Right lobe of liver (tissue), 6 donors: ENCODE results near the gene TGM2. TPM values are rescaled to one million over a fixed set of nuclear protein-coding genes. Genes with fewer than 3 reads are reported as not detected.

Source experiments
- ATAC-seq, 4 donors: fragments of 200-7000 bp; cut with Tn5 transposase; one replicate each; pipeline ENCODE4 v1.9.1; 2020; ENCODE audit warnings: mild to moderate bottlenecking in 4 of 4, moderate library complexity in 4 of 4
- DNase-seq, 3 donors: peaks; one replicate each; pipeline ENCODE4 v3.0.0-alpha.2; 2020
- H3K27ac ChIP-seq, 3 donors: fragments of 200-600 bp; one replicate each; pipeline ENCODE4 v1.8.0; 2022
- H3K27me3 ChIP-seq, 2 donors: fragments of 200-600 bp; one replicate each; pipeline ENCODE4 v1.8.0; 2022
- H3K36me3 ChIP-seq, 4 donors: fragments of 200-600 bp; sonication (generic) in 1 of 4; one replicate each; pipeline versions ENCODE4 v1.5.1 to v1.8.0; 2017 to 2022; ENCODE audit warnings: control low read depth in 1 of 4
- H3K4me1 ChIP-seq, 4 donors: fragments of 200-600 bp; sonication (generic) in 1 of 4; one replicate each; pipeline versions ENCODE4 v1.5.1 to v1.8.0; 2017 to 2022; ENCODE audit warnings: control low read depth in 1 of 4
- H3K4me3 ChIP-seq, 3 donors: fragments of 200-600 bp; one replicate each; pipeline ENCODE4 v1.8.0; 2022
- H3K9me3 ChIP-seq, 4 donors: fragments of 200-600 bp; sonication (generic) in 1 of 4; one replicate each; pipeline versions ENCODE4 v1.5.1 to v1.8.0; 2017 to 2022; ENCODE audit warnings: control low read depth in 1 of 4
- POLR2A ChIP-seq: fragments of 450-650 bp; IDR thresholded peaks from one replicate; pipeline ENCODE4 v1.6.1; 2017; ENCODE audit warnings: antibody characterized with exemption, mild to moderate bottlenecking
- WGBS: methylation state at CpG from one replicate; pipeline ENCODE4 v1.1.6; 2018; ENCODE audit warnings: low coverage, low lambda C conversion rate; ENCODE audit not compliant: insufficient coverage; ENCODE audit errors: missing lambda C conversion rate; 5-methylcytosine and 5-hydroxymethylcytosine counted together
- intact Hi-C, 2 donors: fragments of 100-400 bp; cut with DNase I; formaldehyde crosslinking; loops; one replicate each; pipeline versions ENCODE4 v1.11.2 to v1.14.1; 2022
- total RNA-seq, 6 experiments: library from RNA; depleted of rRNA in 2 of 6; stranded (reverse); fragments of >200 nt in 2 of 6; fragmentation: NEBNext Ultra II Directional in 3 of 6; extraction: Animal tissue kit (Norgen Biotek cat#: 25700) in 3 of 6; gene quantifications; one replicate each; pipeline versions ENCODE4 v1.1.0 to v1.2.4, GENCODE V29; 2016 to 2023
- TF ChIP-seq, protein P1 (sequence below), 4 donors: fragments of 200-600 bp in 3 of 4; fragments of 450-650 bp in 1 of 4; IDR thresholded peaks; one replicate each; pipeline versions ENCODE4 v1.5.1 to v1.8.0; 2016 to 2022; ENCODE audit warnings: antibody characterized with exemption in 4 of 4, mild to moderate bottlenecking in 2 of 4
- donor health status: DM: no; HTN: yes; CAD: no.
- donor health status: DM: no; HTN: no; CAD: no.
- donor health status: DM: no; HTN: no; CAD: no.
- donor health status: DM: no; HTN: yes; CAD: no.
- donor health status: DM: no; HTN: yes; CAD: no.

TGM2 gene
- total RNA-seq, 6 experiments from 2014 or later = 135 to 940 (median 474) TPM

DNA sequence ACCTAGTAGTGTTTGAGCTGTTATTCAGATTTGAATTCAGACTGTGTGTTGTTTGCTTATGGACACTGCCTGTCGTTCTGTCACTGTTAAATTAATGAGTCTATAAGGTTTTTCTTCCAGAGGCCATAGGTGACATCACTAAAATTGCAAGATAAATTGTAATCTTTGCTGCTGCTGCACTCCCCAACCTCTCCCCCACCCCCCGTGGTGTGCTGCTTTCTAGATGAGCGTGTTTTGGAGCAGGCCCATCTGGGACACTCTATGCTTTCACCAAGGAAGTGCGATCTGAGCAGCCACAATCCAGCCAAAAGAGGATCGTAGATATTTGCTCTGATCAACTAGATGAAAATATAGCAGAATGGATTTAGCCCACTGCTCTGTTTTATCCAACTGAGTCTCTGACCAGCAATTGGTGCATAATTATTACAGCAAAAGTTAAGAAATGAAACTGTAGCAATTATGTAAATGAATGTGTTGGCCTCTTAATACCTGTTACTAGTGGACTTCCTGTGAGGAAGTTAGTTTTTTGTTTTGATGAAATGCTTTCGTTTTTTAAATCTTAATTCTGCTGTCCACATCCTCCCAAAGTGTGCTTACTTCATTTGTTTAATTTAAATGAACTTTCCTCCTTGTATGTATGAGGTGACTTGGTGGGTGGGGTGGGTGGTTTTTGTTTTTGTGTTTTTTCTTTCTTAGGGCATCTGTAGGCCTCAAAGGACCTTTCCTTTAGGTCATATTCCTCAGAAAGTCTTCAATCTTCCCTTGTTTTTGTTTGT is 73.4 kb downstream of the TGM2 start:
- intact Hi-C loops = no loop called here
- Histone ChIP-seq H3K9me3 (no peaks in the 10 kb centered on the region), H3K4me1 (peaks cover 0 to 23% (median 2%) of the 10 kb centered on the region in 4 donors), H3K27me3 (no peaks in the 10 kb centered on the region), H3K4me3 (no peak overlapping the region), H3K36me3 (peaks cover 4 to 35% (median 14%) of the 10 kb centered on the region in 4 donors), H3K27ac (peak overlapping the region in 1 of 3 donors; percentile 20)
- TF ChIP-seq, protein P1, sequence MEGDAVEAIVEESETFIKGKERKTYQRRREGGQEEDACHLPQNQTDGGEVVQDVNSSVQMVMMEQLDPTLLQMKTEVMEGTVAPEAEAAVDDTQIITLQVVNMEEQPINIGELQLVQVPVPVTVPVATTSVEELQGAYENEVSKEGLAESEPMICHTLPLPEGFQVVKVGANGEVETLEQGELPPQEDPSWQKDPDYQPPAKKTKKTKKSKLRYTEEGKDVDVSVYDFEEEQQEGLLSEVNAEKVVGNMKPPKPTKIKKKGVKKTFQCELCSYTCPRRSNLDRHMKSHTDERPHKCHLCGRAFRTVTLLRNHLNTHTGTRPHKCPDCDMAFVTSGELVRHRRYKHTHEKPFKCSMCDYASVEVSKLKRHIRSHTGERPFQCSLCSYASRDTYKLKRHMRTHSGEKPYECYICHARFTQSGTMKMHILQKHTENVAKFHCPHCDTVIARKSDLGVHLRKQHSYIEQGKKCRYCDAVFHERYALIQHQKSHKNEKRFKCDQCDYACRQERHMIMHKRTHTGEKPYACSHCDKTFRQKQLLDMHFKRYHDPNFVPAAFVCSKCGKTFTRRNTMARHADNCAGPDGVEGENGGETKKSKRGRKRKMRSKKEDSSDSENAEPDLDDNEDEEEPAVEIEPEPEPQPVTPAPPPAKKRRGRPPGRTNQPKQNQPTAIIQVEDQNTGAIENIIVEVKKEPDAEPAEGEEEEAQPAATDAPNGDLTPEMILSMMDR (IDR thresholded peaks at IDR 0.05) = no peak
- TF ChIP-seq POLR2A = no peak
- DNase-seq = no peak
- peak in 2 of 4 donors; percentile 4 to 7 for ATAC-seq
- WGBS = 52% methylated on average over 6 of the region's 6 CpGs

DNA sequence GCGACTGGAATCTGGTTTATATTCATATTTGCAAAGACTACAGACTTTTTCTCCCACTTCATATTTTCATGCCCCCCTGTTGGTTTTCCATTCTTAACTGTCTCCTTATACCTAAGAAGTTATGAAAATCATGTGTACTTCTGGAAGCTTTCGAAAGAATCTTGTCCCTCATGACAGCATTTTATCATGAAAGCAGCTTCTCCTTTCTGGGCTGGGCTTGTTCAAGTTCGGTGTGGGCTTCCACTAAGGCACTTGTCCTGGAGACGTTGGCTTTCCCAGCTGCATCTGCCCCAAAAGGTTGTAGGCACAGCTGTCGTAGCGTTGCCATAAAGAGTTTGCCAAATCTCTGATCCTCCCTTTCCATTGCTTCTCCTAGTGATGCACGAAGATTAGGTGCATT is 75.0 kb downstream of the TGM2 start:
- H3K36me3 ChIP-seq = peaks cover 4 to 46% (median 14%) of the 10 kb centered on the region in 4 donors

DNA sequence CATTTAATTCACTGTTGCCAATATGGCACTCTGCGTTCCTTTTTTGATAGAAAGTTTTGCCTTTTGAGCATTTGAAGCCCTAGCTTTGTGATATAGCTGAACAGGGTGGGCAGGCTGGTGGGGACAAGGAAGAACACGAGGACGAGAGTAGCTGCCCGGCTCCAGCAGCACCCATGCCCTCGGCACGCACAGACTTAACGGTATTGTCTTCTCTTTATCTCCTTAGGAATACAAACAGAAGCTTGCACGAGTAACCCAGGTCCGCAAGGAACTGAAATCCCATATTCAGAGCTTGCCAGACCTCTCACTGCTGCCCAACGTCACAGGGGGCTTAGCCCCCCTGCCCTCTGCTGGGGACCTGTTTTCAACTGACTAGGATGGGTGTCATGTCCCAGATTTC is 75.6 kb downstream of the TGM2 start:
- peaks cover 4 to 51% (median 14%) of the 10 kb centered on the region in 4 donors for H3K36me3 ChIP-seq
- TF ChIP-seq, protein P1 (IDR thresholded peaks at IDR 0.05) = no peak
- no peak for ATAC-seq
- H3K9me3 ChIP-seq = no peaks in the 10 kb centered on the region
- no peaks in the 10 kb centered on the region for H3K27me3 ChIP-seq
- WGBS = 88% methylated on average over 6 of the region's 10 CpGs
- intact Hi-C loops = no loop called here
- H3K4me3 ChIP-seq = no peak overlapping the region
- H3K4me1 ChIP-seq = peaks cover 0 to 18% (median 2%) of the 10 kb centered on the region in 4 donors
- H3K27ac ChIP-seq = no peak overlapping the region
- DNase-seq = no peak

More for the DNA sequence above, 75.0 kb downstream of the TGM2 start:
- 87% methylated on average over 7 of the region's 7 CpGs for WGBS
- no peak overlapping the region for H3K27ac ChIP-seq
- no peak for TF ChIP-seq POLR2A
- TF ChIP-seq, protein P1 (IDR thresholded peaks at IDR 0.05) = no peak
- DNase-seq (no peak), ATAC-seq (no peak)
- intact Hi-C loops = no loop called here
- H3K4me3 ChIP-seq = no peak overlapping the region
- H3K9me3 ChIP-seq = no peaks in the 10 kb centered on the region
- H3K27me3 ChIP-seq = no peaks in the 10 kb centered on the region
- H3K4me1 ChIP-seq = peaks cover 0 to 23% (median 2%) of the 10 kb centered on the region in 4 donors

DNA sequence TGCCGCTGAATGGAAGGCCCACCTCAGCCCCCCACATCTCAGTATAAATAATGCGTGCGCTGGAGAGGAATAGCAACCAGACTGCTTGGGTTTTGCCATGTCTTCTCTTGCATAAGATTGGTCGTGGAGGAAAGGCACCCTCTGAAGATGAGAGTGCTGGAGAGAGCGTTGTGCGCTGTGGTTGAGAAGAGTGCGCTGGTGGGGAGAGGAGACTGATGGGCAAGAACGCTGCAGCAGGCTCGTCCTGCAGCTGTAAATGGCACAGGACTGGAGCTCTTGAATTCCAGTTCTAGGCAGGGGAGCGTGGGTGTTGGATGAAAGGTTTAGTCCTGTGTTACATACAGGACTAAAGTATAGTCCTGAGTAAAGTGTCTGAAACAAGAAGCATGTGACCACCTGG is 80.0 kb downstream of the TGM2 start:
- 91% methylated on average over 10 of the region's 10 CpGs for WGBS
- Histone ChIP-seq H3K4me1 (peaks cover 0 to 8% (median 3%) of the 10 kb centered on the region in 4 donors), H3K27ac (no peak overlapping the region), H3K4me3 (no peak overlapping the region), H3K27me3 (no peaks in the 10 kb centered on the region), H3K9me3 (no peaks in the 10 kb centered on the region), H3K36me3 (peaks cover 4 to 43% (median 10%) of the 10 kb centered on the region in 4 donors)
- intact Hi-C loops = no loop called here
- DNase-seq (no peak), ATAC-seq (no peak)
- no peak for TF ChIP-seq POLR2A
- TF ChIP-seq, protein P1 (IDR thresholded peaks at IDR 0.05) = no peak
